Smooth muscle cell (in vitro differentiated cells): ENCODE data around the gene VNN1. TPM values are rescaled to one million over a fixed set of nuclear protein-coding genes. Genes with fewer than 3 reads are reported as not detected.
"Not testable (repeated sequence)": the region's sequence is repeated elsewhere in the genome, so short reads cannot be mapped to it uniquely, and the experiment has no call there.

ENCODE experiments used
- DNase-seq: peaks from one replicate; lab custom pipeline; 2025; ENCODE audit not compliant: unreplicated experiment; lab: John Stamatoyannopoulos, UW
- H2AFZ ChIP-seq: fragments of 200-600 bp; sonication (generic); 2 replicates; pipeline ENCODE4 v1.6.0; 2016; ENCODE audit warnings: antibody characterized with exemption, low read depth, mild to moderate bottlenecking
- H3F3A ChIP-seq: fragments of 200-600 bp; sonication (generic); 2 replicates; pipeline ENCODE4 v1.6.0; 2017; ENCODE audit warnings: antibody characterized with exemption, low read depth
- H3K27ac ChIP-seq: fragments of 200-600 bp; sonication (generic); 2 replicates; pipeline ENCODE4 v1.5.1; 2016; ENCODE audit warnings: low read depth, mild to moderate bottlenecking
- H3K27me3 ChIP-seq: fragments of 200-600 bp; sonication (generic); 2 replicates; pipeline ENCODE4 v1.6.1; 2016; ENCODE audit warnings: low read depth, mild to moderate bottlenecking
- H3K36me3 ChIP-seq: fragments of 200-600 bp; sonication (generic); 2 replicates; pipeline ENCODE4 v1.5.1; 2016; ENCODE audit warnings: low read depth
- H3K4me1 ChIP-seq: fragments of 200-600 bp; sonication (generic); 2 replicates; pipeline ENCODE4 v1.5.1; 2016; ENCODE audit warnings: low read depth
- H3K4me2 ChIP-seq: fragments of 200-600 bp; sonication (generic); 2 replicates; pipeline ENCODE4 v1.6.0; 2016; ENCODE audit warnings: mild to moderate bottlenecking
- H3K4me3 ChIP-seq: fragments of 200-600 bp; sonication (generic); 2 replicates; pipeline ENCODE4 v1.5.1; 2016; ENCODE audit warnings: mild to moderate bottlenecking
- H3K79me2 ChIP-seq: fragments of 200-600 bp; sonication (generic); 2 replicates; pipeline ENCODE4 v1.6.0; 2016; ENCODE audit warnings: low read depth, mild to moderate bottlenecking
- H3K9ac ChIP-seq: fragments of 200-600 bp; sonication (generic); 2 replicates; pipeline ENCODE4 v1.6.0; 2016; ENCODE audit warnings: low read depth
- H3K9me3 ChIP-seq: fragments of 200-600 bp; sonication (generic); replicated peaks from 2 replicates; pipeline ENCODE4 v1.5.1; 2016; ENCODE audit warnings: low read depth
- H4K20me1 ChIP-seq: fragments of 200-600 bp; sonication (generic); 2 replicates; pipeline ENCODE4 v1.6.0; 2016; ENCODE audit warnings: low read depth
- CTCF ChIP-seq: fragments of 200-600 bp; sonication (generic); IDR thresholded peaks from 2 replicates; pipeline ENCODE4 v1.5.1; 2017; ENCODE audit warnings: borderline replicate concordance, mild to moderate bottlenecking, antibody characterized with exemption; ENCODE audit not compliant: insufficient read depth, poor library complexity, severe bottlenecking
- WGBS: methylation state at CpG from one replicate; pipeline ENCODE4 v1.1.7; 2016; ENCODE audit warnings: low lambda C conversion rate; 5-methylcytosine and 5-hydroxymethylcytosine counted together
- polyA plus RNA-seq: library from polyadenylated mRNA; unstranded; fragments of >200 nt; fragmentation: Nextera tagmentation; extraction: Ambion mirVana; gene quantifications from 2 replicates; pipeline ENCODE4 v1.2.1, GENCODE V29; 2016
- total RNA-seq: library from RNA; depleted of rRNA; stranded (reverse); fragments of >200 nt; gene quantifications from 2 replicates; pipeline ENCODE4 v1.2.3, GENCODE V29; 2014

Gene VNN1
- total and polyA plus RNA-seq, 2 experiments from 2014 or later, result 0.22 to 0.99 TPM

GRCh38 chr6:132635288-132635687, 78.6 kb downstream of the VNN1 start:
- not testable (repeated sequence) for H3K36me3 ChIP-seq, H3F3A ChIP-seq, H3K9ac ChIP-seq, H3K4me1 ChIP-seq, H3K4me2 ChIP-seq, H3K79me2 ChIP-seq, H3K4me3 ChIP-seq, H4K20me1 ChIP-seq, H3K27ac ChIP-seq, H2AFZ ChIP-seq, H3K9me3 ChIP-seq, DNase-seq
- peaks cover 27% of the 10 kb centered on the region for H3K27me3 ChIP-seq
- 74% methylated on average over 3 of the region's 3 CpGs for WGBS

GRCh38 chr6:132634796-132635195, 79.1 kb downstream of the VNN1 start:
- Histone ChIP-seq H3K4me1 (no peaks in the 10 kb centered on the region), H3K79me2 (no peaks in the 10 kb centered on the region), H3K9me3 (no peaks in the 10 kb centered on the region), H3K4me3 (no peak overlapping the region), H3K4me2 (no peak overlapping the region), H2AFZ (no peak overlapping the region), H3K36me3 (no peaks in the 10 kb centered on the region), H4K20me1 (no peaks in the 10 kb centered on the region), H3K9ac (no peak overlapping the region), H3F3A (no peaks in the 10 kb centered on the region), H3K27ac (no peak overlapping the region), H3K27me3 (peaks cover 25% of the 10 kb centered on the region)
- no peak for TF ChIP-seq CTCF
- WGBS, result 85% methylated on average over 4 of the region's 4 CpGs
- DNase-seq, result no peak

DNA sequence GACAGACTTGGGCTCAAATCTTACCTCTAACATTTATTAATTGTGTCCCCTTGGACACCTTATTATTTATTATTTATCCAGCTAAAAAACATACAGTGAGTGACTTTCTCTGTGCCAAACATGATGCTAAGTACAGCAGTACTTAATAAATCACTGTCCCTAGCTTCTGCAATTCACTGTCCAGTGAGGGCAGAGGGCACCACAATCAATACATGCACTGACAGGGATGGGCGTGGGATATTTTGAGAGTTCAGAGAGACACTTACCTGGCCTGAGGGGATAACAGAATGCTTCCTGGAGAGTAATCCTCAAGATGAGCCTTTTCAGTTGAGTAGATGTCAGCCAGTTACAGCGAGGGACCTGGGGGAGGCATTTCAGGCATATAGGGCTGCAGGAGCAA, 80.5 kb downstream of the VNN1 start:
- Histone ChIP-seq H4K20me1 (no peaks in the 10 kb centered on the region), H3K27me3 (peaks cover 24% of the 10 kb centered on the region), H3K4me2 (no peak overlapping the region), H3F3A (no peaks in the 10 kb centered on the region), H3K27ac (no peak overlapping the region), H3K4me3 (no peak overlapping the region), H2AFZ (no peak overlapping the region), H3K79me2 (no peaks in the 10 kb centered on the region), H3K9ac (no peak overlapping the region), H3K36me3 (no peaks in the 10 kb centered on the region), H3K9me3 (no peaks in the 10 kb centered on the region), H3K4me1 (no peaks in the 10 kb centered on the region)
- no peak for DNase-seq
- 86% methylated on average over 2 of the region's 2 CpGs for WGBS
- TF ChIP-seq CTCF, result no peak

Other genes starting within 250 kb of the VNN1 start
- 25.6 and 27.4 TPM in 2 replicates for gene STX7, start 200.9 kb downstream of the VNN1 start, total RNA-seq
- 22.0 and 26.0 TPM in 2 replicates for gene STX7, start 200.9 kb downstream of the VNN1 start, polyA plus RNA-seq
- not detected in 2 replicates for gene TAAR9, start 175.8 kb downstream of the VNN1 start, total RNA-seq
- gene TAAR9, start 175.8 kb downstream of the VNN1 start, polyA plus RNA-seq, result not detected in 2 replicates
- not detected in 2 replicates for gene TAAR8, start 161.4 kb downstream of the VNN1 start, total RNA-seq
- gene TAAR8, start 161.4 kb downstream of the VNN1 start, polyA plus RNA-seq, result not detected in 2 replicates
- gene TAAR6, start 143.7 kb downstream of the VNN1 start, total RNA-seq, result not detected in 2 replicates
- gene TAAR6, start 143.7 kb downstream of the VNN1 start, polyA plus RNA-seq, result not detected in 2 replicates
- not detected in 2 replicates for gene TAAR5, start 124.3 kb downstream of the VNN1 start, total RNA-seq
- gene TAAR5, start 124.3 kb downstream of the VNN1 start, polyA plus RNA-seq, result not detected in 2 replicates
- not detected in 2 replicates for gene TAAR2, start 89.8 kb downstream of the VNN1 start, total RNA-seq
- gene TAAR2, start 89.8 kb downstream of the VNN1 start, polyA plus RNA-seq, result not detected in 2 replicates
- not detected in 2 replicates for gene TAAR1, start 54.9 kb downstream of the VNN1 start, total RNA-seq
- not detected in 2 replicates for gene TAAR1, start 54.9 kb downstream of the VNN1 start, polyA plus RNA-seq
- not detected in 2 replicates for gene VNN2, start 43.8 kb upstream of the VNN1 start, total RNA-seq
- gene VNN2, start 43.8 kb upstream of the VNN1 start, polyA plus RNA-seq, result not detected in 2 replicates
- gene SLC18B1, start 84.6 kb upstream of the VNN1 start, total RNA-seq, result 7.4 and 7.8 TPM in 2 replicates
- gene SLC18B1, start 84.6 kb upstream of the VNN1 start, polyA plus RNA-seq, result 5.4 and 7.1 TPM in 2 replicates
- 1,951 and 1,972 TPM in 2 replicates for gene RPS12, start 100.5 kb upstream of the VNN1 start, total RNA-seq
- 507 and 567 TPM in 2 replicates for gene RPS12, start 100.5 kb upstream of the VNN1 start, polyA plus RNA-seq